Measurements from ENCODE around the gene LPIN3. TPM values are rescaled to one million over a fixed set of nuclear protein-coding genes. Genes with fewer than 3 reads are reported as not detected.
A peak's percentile ranks its signal among the peaks of the same experiment; 100 is the strongest.

Gene LPIN3
- total RNA-seq, 1 donor from 2014 or later = 20.1 TPM

GRCh38 chr20:41330941-41331340 lies 9.7 kb upstream of the LPIN3 start:
- H3K4me3 Mint-ChIP-seq (ENCODE audit: unreplicated experiment) = no peak overlapping the region
- no peak for DNase-seq (ENCODE audit: low spot score)

GRCh38 chr20:41331731-41332130 lies 8.9 kb upstream of the LPIN3 start:
- no peaks in the 10 kb centered on the region for H3K9me3 Mint-ChIP-seq (ENCODE audit: unreplicated experiment)
- no peak for TF ChIP-seq CTCF (IDR thresholded peaks at IDR 0.05; ENCODE audit: unreplicated experiment)
- no peak overlapping the region for H3K27ac Mint-ChIP-seq (ENCODE audit: unreplicated experiment)
- DNase-seq (ENCODE audit: low spot score) = no peak
- peaks cover 2% of the 10 kb centered on the region for H3K27me3 Mint-ChIP-seq (ENCODE audit: unreplicated experiment)
- H3K4me1 Mint-ChIP-seq (ENCODE audit: unreplicated experiment) = peaks cover 30% of the 10 kb centered on the region
- no peaks in the 10 kb centered on the region for H3K36me3 Mint-ChIP-seq (ENCODE audit: low read depth, unreplicated experiment)
- H3K4me3 Mint-ChIP-seq (ENCODE audit: unreplicated experiment) = no peak overlapping the region

More at GRCh38 chr20:41330941-41331340, 9.7 kb upstream of the LPIN3 start:
- Mint-ChIP-seq H3K27me3 (ENCODE audit: unreplicated experiment) (peaks cover 2% of the 10 kb centered on the region), H3K9me3 (ENCODE audit: unreplicated experiment) (no peaks in the 10 kb centered on the region), H3K27ac (ENCODE audit: unreplicated experiment) (no peak overlapping the region), H3K4me1 (ENCODE audit: unreplicated experiment) (peaks cover 30% of the 10 kb centered on the region), H3K36me3 (ENCODE audit: low read depth, unreplicated experiment) (no peaks in the 10 kb centered on the region)
- TF ChIP-seq CTCF (IDR thresholded peaks at IDR 0.05; ENCODE audit: unreplicated experiment) = no peak

GRCh38 chr20:41334036-41334435 lies 6.6 kb upstream of the LPIN3 start:
- DNase-seq (ENCODE audit: low spot score) = no peak

GRCh38 chr20:41334443-41335421 lies 5.9 kb upstream of the LPIN3 start:
- Mint-ChIP-seq H3K36me3 (ENCODE audit: low read depth, unreplicated experiment) (no peaks in the 10 kb centered on the region), H3K27me3 (ENCODE audit: unreplicated experiment) (peaks cover 5% of the 10 kb centered on the region), H3K4me3 (ENCODE audit: unreplicated experiment) (no peak overlapping the region), H3K27ac (ENCODE audit: unreplicated experiment) (peak overlapping the region; percentile 78), H3K4me1 (ENCODE audit: unreplicated experiment) (peaks cover 23% of the 10 kb centered on the region), H3K9me3 (ENCODE audit: unreplicated experiment) (no peaks in the 10 kb centered on the region)
- no peak for DNase-seq (ENCODE audit: low spot score)
- no peak for TF ChIP-seq CTCF (IDR thresholded peaks at IDR 0.05; ENCODE audit: unreplicated experiment)

More at GRCh38 chr20:41334036-41334435, 6.6 kb upstream of the LPIN3 start:
- Mint-ChIP-seq H3K9me3 (ENCODE audit: unreplicated experiment) (no peaks in the 10 kb centered on the region), H3K4me3 (ENCODE audit: unreplicated experiment) (no peak overlapping the region), H3K4me1 (ENCODE audit: unreplicated experiment) (peaks cover 26% of the 10 kb centered on the region), H3K27me3 (ENCODE audit: unreplicated experiment) (peaks cover 5% of the 10 kb centered on the region), H3K27ac (ENCODE audit: unreplicated experiment) (peak overlapping the region; percentile 78), H3K36me3 (ENCODE audit: low read depth, unreplicated experiment) (no peaks in the 10 kb centered on the region)
- no peak for TF ChIP-seq CTCF (IDR thresholded peaks at IDR 0.05; ENCODE audit: unreplicated experiment)

- peaks cover 5% of the 10 kb centered on the region for H3K27me3 Mint-ChIP-seq (ENCODE audit: unreplicated experiment)
- no peaks in the 10 kb centered on the region for H3K36me3 Mint-ChIP-seq (ENCODE audit: low read depth, unreplicated experiment)
- H3K27ac Mint-ChIP-seq (ENCODE audit: unreplicated experiment) = peak overlapping the region; percentile 48
- no peak overlapping the region for H3K4me3 Mint-ChIP-seq (ENCODE audit: unreplicated experiment)
- H3K4me1 Mint-ChIP-seq (ENCODE audit: unreplicated experiment) = peaks cover 25% of the 10 kb centered on the region
- H3K9me3 Mint-ChIP-seq (ENCODE audit: unreplicated experiment) = no peaks in the 10 kb centered on the region
- no peak for DNase-seq (ENCODE audit: low spot score)
- no peak for TF ChIP-seq CTCF (IDR thresholded peaks at IDR 0.05; ENCODE audit: unreplicated experiment)
Measured at GRCh38 chr20:41335591-41335990, 5.0 kb upstream of the LPIN3 start.

All from endothelial cell (in vitro differentiated cells).